GM12878 (cell line): Measurements from ENCODE around the gene CDR2L. TPM values are rescaled to one million over a fixed set of nuclear protein-coding genes. Genes with fewer than 3 reads are reported as not detected.

ENCODE experiments used
- BHLHE40 ChIP-seq, 2 experiments: fragments of 450-650 bp in 1 of 2; IDR thresholded peaks; 2 replicates each; pipeline ENCODE4 v1.6.1; 2011 to 2017; ENCODE audit warnings: low read depth in 2 of 2, borderline replicate concordance in 1 of 2, improper control_type of control experiment in 1 of 2, low read length in 1 of 2, mild to moderate bottlenecking in 1 of 2
- CBFB ChIP-seq: IDR thresholded peaks from 2 replicates; pipeline ENCODE4 v1.6.1; 2016; ENCODE audit warnings: antibody characterized with exemption, low read depth
- E2F8 ChIP-seq: fragments of 450-650 bp; IDR thresholded peaks from 2 replicates; pipeline ENCODE4 v1.6.1; 2018; ENCODE audit warnings: mild to moderate bottlenecking, low read depth, moderate library complexity; ENCODE audit not compliant: partially characterized antibody
- EED ChIP-seq: sonication (generic); IDR thresholded peaks from 2 replicates; pipeline ENCODE4 v1.6.1; 2016; ENCODE audit warnings: antibody characterized with exemption, low read depth
- EGR1 ChIP-seq, 2 experiments: IDR thresholded peaks; 1 replicate in 1 of 2; 2 replicates in 1 of 2; pipeline ENCODE4 v1.6.1; 2011 to 2012; ENCODE audit warnings: low read depth in 2 of 2, low read length in 2 of 2, borderline replicate concordance in 1 of 2, mild to moderate bottlenecking in 1 of 2, moderate library complexity in 1 of 2
- EP300 ChIP-seq, 2 experiments: fragments of 150-350 bp in 1 of 2; IDR thresholded peaks; 2 replicates each; pipeline ENCODE4 v1.6.1; 2011 to 2012; ENCODE audit warnings: low read depth in 2 of 2, low read length in 2 of 2, borderline replicate concordance in 1 of 2, improper control_type of control experiment in 1 of 2, inconsistent platforms in 1 of 2; ENCODE audit not compliant: control insufficient read depth in 1 of 2
- HDAC2 ChIP-seq: fragments of 200-600 bp; sonication (generic); IDR thresholded peaks from 2 replicates; pipeline ENCODE4 v1.6.1; 2017
- HDGF ChIP-seq: fragments of 450-650 bp; IDR thresholded peaks from 2 replicates; pipeline ENCODE4 v1.6.1; 2016; ENCODE audit warnings: antibody characterized with exemption
- MTA2 ChIP-seq: fragments of 450-650 bp; IDR thresholded peaks from 2 replicates; pipeline ENCODE4 v1.6.1; 2016; ENCODE audit warnings: low read depth, mild to moderate bottlenecking, moderate library complexity
- MXI1 ChIP-seq: fragments of 150-350 bp; IDR thresholded peaks from 2 replicates; pipeline ENCODE4 v1.6.1; 2011; ENCODE audit warnings: low read depth, mild to moderate bottlenecking, inconsistent platforms, low read length, improper control_type of control experiment
- NKRF ChIP-seq: fragments of 450-650 bp; conservative IDR thresholded peaks from 2 replicates; pipeline ENCODE4 v1.6.1; 2017; ENCODE audit warnings: mild to moderate bottlenecking, moderate library complexity
- NR2C1 ChIP-seq: fragments of 450-650 bp; IDR thresholded peaks from 2 replicates; pipeline ENCODE4 v1.6.1; 2017; ENCODE audit warnings: antibody characterized with exemption, mild to moderate bottlenecking, moderate library complexity
- PBX3 ChIP-seq: IDR thresholded peaks from 2 replicates; pipeline ENCODE4 v1.6.1; 2011; ENCODE audit warnings: mild to moderate bottlenecking, low read depth, low read length, moderate library complexity; ENCODE audit not compliant: insufficient replicate concordance
- POLR2AphosphoS5 ChIP-seq: IDR thresholded peaks from 2 replicates; pipeline ENCODE4 v1.6.1; 2011; ENCODE audit warnings: mild to moderate bottlenecking, low read length, inconsistent platforms
- RAD21 ChIP-seq: IDR thresholded peaks from 2 replicates; pipeline ENCODE4 v1.6.1; 2011; ENCODE audit warnings: mild to moderate bottlenecking, low read depth, low read length, moderate library complexity; ENCODE audit not compliant: insufficient read depth
- RUNX3 ChIP-seq: IDR thresholded peaks from 2 replicates; pipeline ENCODE4 v1.6.1; 2012; ENCODE audit warnings: low read length, inconsistent platforms
- SMAD1 ChIP-seq: fragments of 450-650 bp; IDR thresholded peaks from 2 replicates; pipeline ENCODE4 v1.6.1; 2018; ENCODE audit warnings: mild to moderate bottlenecking, low read depth; ENCODE audit not compliant: partially characterized antibody
- SMAD5 ChIP-seq: IDR thresholded peaks from 2 replicates; pipeline ENCODE4 v1.6.1; 2016; ENCODE audit warnings: antibody characterized with exemption, low read depth
- SPI1 ChIP-seq: IDR thresholded peaks from 2 replicates; pipeline ENCODE4 v1.6.1; 2011; ENCODE audit warnings: low read depth, mild to moderate bottlenecking, low read length, moderate library complexity, borderline replicate concordance; ENCODE audit not compliant: insufficient read depth
- SRF ChIP-seq, 2 experiments: IDR thresholded peaks; 2 replicates each; pipeline ENCODE4 v1.6.1; 2011; ENCODE audit warnings: low read depth in 2 of 2, low read length in 2 of 2, mild to moderate bottlenecking in 1 of 2, moderate library complexity in 1 of 2
- STAT1 ChIP-seq: fragments of 450-650 bp; conservative IDR thresholded peaks from 2 replicates; pipeline ENCODE4 v1.6.1; 2014; ENCODE audit warnings: antibody characterized with exemption, mild to moderate bottlenecking
- TARDBP ChIP-seq: IDR thresholded peaks from 2 replicates; pipeline ENCODE4 v1.6.1; 2016; ENCODE audit warnings: borderline replicate concordance
- TCF3 ChIP-seq: IDR thresholded peaks from 2 replicates; pipeline ENCODE4 v1.6.1; 2012; ENCODE audit warnings: low read depth, mild to moderate bottlenecking, low read length, borderline replicate concordance; ENCODE audit not compliant: insufficient read depth
- ZBED1 ChIP-seq: IDR thresholded peaks from 2 replicates; pipeline ENCODE4 v1.6.1; 2016; ENCODE audit warnings: borderline replicate concordance
- polyA plus RNA-seq, 11 experiments: library from polyadenylated mRNA; depleted of rRNA in 4 of 11; unstranded in 6 of 11; stranded (reverse) in 5 of 11; fragments of >200 nt; fragmentation: Nextera tagmentation in 4 of 11; fragmentation: Illumina TruSeq in 1 of 11; extraction: Ambion mirVana in 4 of 11; extraction: Trizol in 1 of 11; gene quantifications; 1 replicate in 1 of 11; 2 replicates in 10 of 11; pipeline versions ENCODE4 v1.2.1 to v1.2.3, GENCODE V29; 2011 to 2016; ENCODE audit warnings: inconsistent platforms in 2 of 11, missing spikeins in 2 of 11, low read depth in 1 of 11
- total RNA-seq, 4 experiments: library from RNA; depleted of rRNA in 3 of 4; stranded (reverse); fragments of >200 nt in 3 of 4; fragmentation: Illumina TruSeq in 1 of 4; extraction: Trizol in 1 of 4; gene quantifications; 2 replicates each; pipeline versions ENCODE4 v1.2.1 to v1.2.3, GENCODE V29; 2013 to 2021

CDR2L gene
- total and polyA plus RNA-seq, 10 of the 15 experiments (the other 5 are each of a cell fraction or from before 2014, with no cell fraction given): 0.03 to 0.18 (median 0.04) TPM; not detected in 6

- peak; percentile 80 for TF ChIP-seq NKRF
- no peak for TF ChIP-seq RAD21
- 0 out of 2 replicates have a peak, but pooled peaks have one; percentile 19 for TF ChIP-seq CBFB
- peak; percentile 60; the same call in 1 of the 2 replicates for TF ChIP-seq TARDBP
- TF ChIP-seq SPI1: peak; percentile 43; the same call in 1 of the 2 replicates
- peak; percentile 40 for TF ChIP-seq RUNX3
- peak; percentile 92 for TF ChIP-seq SMAD5
- peak; percentile 75 for TF ChIP-seq SMAD1
- peak in 1 of 2 experiments; percentile 94; a peak in 2 of 3 replicates for TF ChIP-seq EGR1 (IDR thresholded peaks at IDR 0.05; ENCODE audit: borderline replicate concordance in 1 of 2, low read depth in 2 of 2, low read length in 2 of 2)
- TF ChIP-seq NR2C1: peak; percentile 51
- no peak for TF ChIP-seq STAT1
- TF ChIP-seq HDAC2: no peak
- TF ChIP-seq EP300 (IDR thresholded peaks at IDR 0.05; ENCODE audit: borderline replicate concordance in 1 of 2, control insufficient read depth in 1 of 2, low read depth in 2 of 2, low read length in 2 of 2): no peak
- no peak for TF ChIP-seq EED
- TF ChIP-seq TCF3: no peak
- TF ChIP-seq MTA2: no peak
- 0 out of 4 replicates have a peak, but pooled peaks of 1 of the 2 experiments have one; percentile 2 for TF ChIP-seq SRF (IDR thresholded peaks at IDR 0.05; ENCODE audit: low read depth in 2 of 2, low read length in 2 of 2)
- no peak for TF ChIP-seq E2F8
- TF ChIP-seq POLR2AphosphoS5: peak; percentile 92
- TF ChIP-seq HDGF: peak; percentile 95
- no peak for TF ChIP-seq ZBED1
- peak; percentile 91 to 93; a peak in 3 of 4 replicates for TF ChIP-seq BHLHE40 (IDR thresholded peaks at IDR 0.05; ENCODE audit: borderline replicate concordance in 1 of 2, low read depth in 2 of 2, low read length in 1 of 2)
- TF ChIP-seq MXI1: no peak
- peak; percentile 90 for TF ChIP-seq PBX3
These were observed 59.2 kb downstream of the CDR2L start, which contains the start of the genes ATP5PD and KCTD2 (continued) for GRCh38 chr17:75046407-75047289.
